K562 (cell line): Measurements from ENCODE around the gene ADGRG1. TPM values are rescaled to one million over a fixed set of nuclear protein-coding genes. Genes with fewer than 3 reads are reported as not detected.
A peak's percentile ranks its signal among the peaks of the same experiment; 100 is the strongest.

Source experiments
- BRF1 ChIP-seq: IDR thresholded peaks from 3 replicates; pipeline ENCODE4 v1.6.1; 2011; ENCODE audit warnings: borderline replicate concordance, mild to moderate bottlenecking; ENCODE audit not compliant: insufficient read length; ENCODE audit errors: extremely low read depth
- CGGBP1 ChIP-seq: fragments of 250-450 bp; sonication (Bioruptor Pico); IDR thresholded peaks from 2 replicates; pipeline ENCODE4 v1.9.0; 2021; ENCODE audit warnings: mild to moderate bottlenecking
- CHD4 ChIP-seq: fragments of 200-600 bp; sonication (generic); IDR thresholded peaks from 3 replicates; pipeline ENCODE4 v1.6.1; 2012; ENCODE audit warnings: low read depth, mild to moderate bottlenecking, mixed read lengths, low read length, inconsistent platforms; ENCODE audit not compliant: insufficient read depth, insufficient replicate concordance, poor library complexity, severe bottlenecking
- CUX1 ChIP-seq: fragments of 200-800 bp; sonication (Bioruptor generic); IDR thresholded peaks from 2 replicates; pipeline ENCODE4 v1.6.1; 2016; ENCODE audit warnings: missing genetic modification characterization, missing compliant biosample characterization
- DDX20 ChIP-seq: fragments of 450-650 bp; IDR thresholded peaks from 2 replicates; pipeline ENCODE4 v1.6.1; 2016; ENCODE audit warnings: missing genetic modification characterization, low read depth, mild to moderate bottlenecking, missing compliant biosample characterization, moderate library complexity
- HDAC2 ChIP-seq: fragments of 450-650 bp; IDR thresholded peaks from 2 replicates; pipeline ENCODE4 v1.6.1; 2016; ENCODE audit warnings: mild to moderate bottlenecking
- HSF4 ChIP-seq: fragments of 250-450 bp; sonication (Bioruptor Pico); IDR thresholded peaks from 2 replicates; pipeline ENCODE4 v2.1.2; 2022; ENCODE audit warnings: mild to moderate bottlenecking, moderate library complexity, borderline replicate concordance
- KAT7 ChIP-seq: sonication (generic); formaldehyde crosslinking; IDR thresholded peaks from 2 replicates; pipeline ENCODE4 v1.8.0; 2022; ENCODE audit warnings: missing genetic modification reagents, mild to moderate bottlenecking, borderline replicate concordance
- NFATC3 ChIP-seq: fragments of 450-650 bp; IDR thresholded peaks from 2 replicates; pipeline ENCODE4 v1.6.1; 2017; ENCODE audit warnings: mild to moderate bottlenecking
- PURB ChIP-seq: sonication (generic); formaldehyde crosslinking; IDR thresholded peaks from 2 replicates; pipeline ENCODE4 v1.9.0; 2021; ENCODE audit warnings: low read depth, mild to moderate bottlenecking, missing genetic modification reagents
- SAFB ChIP-seq: fragments of 200-400 bp; formaldehyde crosslinking; IDR thresholded peaks from 2 replicates; pipeline ENCODE4 v1.6.1; 2017; ENCODE audit warnings: low read depth, low read length, borderline replicate concordance
- SMARCB1 ChIP-seq: IDR thresholded peaks from 2 replicates; pipeline ENCODE4 v1.6.1; 2011; ENCODE audit warnings: improper control_type of control experiment, low read depth; ENCODE audit not compliant: insufficient read length
- ZNF316 ChIP-seq: fragments of 450-650 bp; IDR thresholded peaks from 2 replicates; pipeline ENCODE4 v1.6.1; 2016
- ZNF408 ChIP-seq: fragments of 250-450 bp; sonication (Bioruptor Pico); IDR thresholded peaks from 2 replicates; pipeline ENCODE4 v1.4.0; 2020; ENCODE audit warnings: low read depth, mild to moderate bottlenecking, moderate library complexity
- polyA plus RNA-seq, 8 experiments: library from polyadenylated mRNA; depleted of rRNA in 4 of 8; stranded (reverse) in 5 of 8; unstranded in 3 of 8; fragments of >200 nt; fragmentation: Nextera tagmentation in 2 of 8; fragmentation: Illumina TruSeq in 1 of 8; extraction: Ambion mirVana in 2 of 8; extraction: Trizol in 1 of 8; gene quantifications; 2 replicates each; pipeline versions ENCODE4 v1.2.1 to v1.2.3, GENCODE V29; 2011 to 2014; ENCODE audit warnings: inconsistent platforms in 1 of 8, missing spikeins in 1 of 8
- total RNA-seq, 7 experiments: library from RNA; depleted of rRNA in 6 of 7; stranded (reverse); fragments of >200 nt in 6 of 7; fragmentation: Illumina TruSeq in 2 of 7; extraction: Trizol in 2 of 7; gene quantifications; 2 replicates each; pipeline versions ENCODE4 v1.2.1 to v1.2.3, GENCODE V29; 2011 to 2021; ENCODE audit warnings: low replicate concordance in 1 of 7
- TF ChIP-seq, protein P1 (sequence below): fragments of 450-650 bp; IDR thresholded peaks from 2 replicates; pipeline ENCODE4 v1.6.1; 2018; ENCODE audit not compliant: partially characterized antibody
- TF ChIP-seq, protein P2 (sequence below): fragments of 200-800 bp; sonication (Bioruptor generic); IDR thresholded peaks from 2 replicates; pipeline ENCODE4 v1.6.1; 2017; ENCODE audit warnings: missing genetic modification characterization, missing compliant biosample characterization

The ADGRG1 gene
- total and polyA plus RNA-seq, 9 of the 15 experiments (the other 6 are each of a cell fraction or from before 2014, with no cell fraction given): 0.04 to 0.31 (median 0.16) TPM; not detected in 6

- TF ChIP-seq ZNF408 (no peak), NFATC3 (peak; percentile 93), HSF4 (CRISPR knock-in tag) (peak; percentile 50; the same call in 1 of the 2 replicates), HDAC2 (peak; percentile 100), CGGBP1 (no peak), KAT7 (CRISPR knock-in tag) (no peak), CUX1 (CRISPR knock-in tag) (no peak), CHD4 (peak; percentile 83), DDX20 (tag) (no peak), SAFB (no peak), SMARCB1 (no peak), ZNF316 (no peak), BRF1 (no peak), PURB (CRISPR knock-in tag) (no peak)
- TF ChIP-seq, protein P1, sequence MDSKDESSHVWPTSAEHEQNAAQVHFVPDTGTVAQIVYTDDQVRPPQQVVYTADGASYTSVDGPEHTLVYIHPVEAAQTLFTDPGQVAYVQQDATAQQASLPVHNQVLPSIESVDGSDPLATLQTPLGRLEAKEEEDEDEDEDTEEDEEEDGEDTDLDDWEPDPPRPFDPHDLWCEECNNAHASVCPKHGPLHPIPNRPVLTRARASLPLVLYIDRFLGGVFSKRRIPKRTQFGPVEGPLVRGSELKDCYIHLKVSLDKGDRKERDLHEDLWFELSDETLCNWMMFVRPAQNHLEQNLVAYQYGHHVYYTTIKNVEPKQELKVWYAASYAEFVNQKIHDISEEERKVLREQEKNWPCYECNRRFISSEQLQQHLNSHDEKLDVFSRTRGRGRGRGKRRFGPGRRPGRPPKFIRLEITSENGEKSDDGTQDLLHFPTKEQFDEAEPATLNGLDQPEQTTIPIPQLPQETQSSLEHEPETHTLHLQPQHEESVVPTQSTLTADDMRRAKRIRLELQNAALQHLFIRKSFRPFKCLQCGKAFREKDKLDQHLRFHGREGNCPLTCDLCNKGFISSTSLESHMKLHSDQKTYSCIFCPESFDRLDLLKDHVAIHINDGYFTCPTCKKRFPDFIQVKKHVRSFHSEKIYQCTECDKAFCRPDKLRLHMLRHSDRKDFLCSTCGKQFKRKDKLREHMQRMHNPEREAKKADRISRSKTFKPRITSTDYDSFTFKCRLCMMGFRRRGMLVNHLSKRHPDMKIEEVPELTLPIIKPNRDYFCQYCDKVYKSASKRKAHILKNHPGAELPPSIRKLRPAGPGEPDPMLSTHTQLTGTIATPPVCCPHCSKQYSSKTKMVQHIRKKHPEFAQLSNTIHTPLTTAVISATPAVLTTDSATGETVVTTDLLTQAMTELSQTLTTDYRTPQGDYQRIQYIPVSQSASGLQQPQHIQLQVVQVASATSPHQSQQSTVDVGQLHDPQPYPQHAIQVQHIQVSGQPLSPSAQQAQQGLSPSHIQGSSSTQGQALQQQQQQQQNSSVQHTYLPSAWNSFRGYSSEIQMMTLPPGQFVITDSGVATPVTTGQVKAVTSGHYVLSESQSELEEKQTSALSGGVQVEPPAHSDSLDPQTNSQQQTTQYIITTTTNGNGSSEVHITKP: no peak
- TF ChIP-seq, protein P2, sequence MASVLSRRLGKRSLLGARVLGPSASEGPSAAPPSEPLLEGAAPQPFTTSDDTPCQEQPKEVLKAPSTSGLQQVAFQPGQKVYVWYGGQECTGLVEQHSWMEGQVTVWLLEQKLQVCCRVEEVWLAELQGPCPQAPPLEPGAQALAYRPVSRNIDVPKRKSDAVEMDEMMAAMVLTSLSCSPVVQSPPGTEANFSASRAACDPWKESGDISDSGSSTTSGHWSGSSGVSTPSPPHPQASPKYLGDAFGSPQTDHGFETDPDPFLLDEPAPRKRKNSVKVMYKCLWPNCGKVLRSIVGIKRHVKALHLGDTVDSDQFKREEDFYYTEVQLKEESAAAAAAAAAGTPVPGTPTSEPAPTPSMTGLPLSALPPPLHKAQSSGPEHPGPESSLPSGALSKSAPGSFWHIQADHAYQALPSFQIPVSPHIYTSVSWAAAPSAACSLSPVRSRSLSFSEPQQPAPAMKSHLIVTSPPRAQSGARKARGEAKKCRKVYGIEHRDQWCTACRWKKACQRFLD (CRISPR knock-in tag): peak; percentile 99
Measured at GRCh38 chr16:57689762-57690558, 61.5 kb downstream of the ADGRG1 start (continued).
